Neural crest cell (in vitro differentiated cells): ENCODE measurements around the gene RNF135. TPM values are rescaled to one million over a fixed set of nuclear protein-coding genes. Genes with fewer than 3 reads are reported as not detected.

Experiments
- DNase-seq: peaks from one replicate; pipeline ENCODE4 v3.0.0; 2021; ENCODE audit warnings: low read depth, mixed read lengths, low spot score
- H3K27ac Mint-ChIP-seq: one replicate; pipeline ENCODE4 v1.8.0; 2021; ENCODE audit warnings: mild to moderate bottlenecking, mixed read lengths; ENCODE audit not compliant: unreplicated experiment
- H3K27me3 Mint-ChIP-seq: 2 replicates; pipeline ENCODE4 v1.8.0; 2021; ENCODE audit warnings: low read depth, mild to moderate bottlenecking, mixed read lengths
- H3K36me3 Mint-ChIP-seq: 2 replicates; pipeline ENCODE4 v1.8.0; 2021; ENCODE audit warnings: low read depth, mild to moderate bottlenecking, mixed read lengths
- H3K4me1 Mint-ChIP-seq: 2 replicates; pipeline ENCODE4 v1.8.0; 2021; ENCODE audit warnings: mixed read lengths
- H3K4me3 Mint-ChIP-seq: one replicate; pipeline ENCODE4 v1.8.0; 2021; ENCODE audit warnings: mild to moderate bottlenecking, mixed read lengths
- H3K9me3 Mint-ChIP-seq: 2 replicates; pipeline ENCODE4 v1.8.0; 2021; ENCODE audit warnings: mixed read lengths
- total RNA-seq: library from RNA; stranded (reverse); gene quantifications from 2 replicates; pipeline ENCODE4 v1.2.1, GENCODE V29; 2021
- TF ChIP-seq, protein P1 (sequence below): fragments of 200-600 bp; sonication (generic); conservative IDR thresholded peaks from 2 replicates; pipeline ENCODE4 v1.5.0; 2021; ENCODE audit warnings: antibody characterized with exemption, mild to moderate bottlenecking

The RNF135 gene
- total RNA-seq, 1 donor from 2014 or later: 5.9 TPM

DNA sequence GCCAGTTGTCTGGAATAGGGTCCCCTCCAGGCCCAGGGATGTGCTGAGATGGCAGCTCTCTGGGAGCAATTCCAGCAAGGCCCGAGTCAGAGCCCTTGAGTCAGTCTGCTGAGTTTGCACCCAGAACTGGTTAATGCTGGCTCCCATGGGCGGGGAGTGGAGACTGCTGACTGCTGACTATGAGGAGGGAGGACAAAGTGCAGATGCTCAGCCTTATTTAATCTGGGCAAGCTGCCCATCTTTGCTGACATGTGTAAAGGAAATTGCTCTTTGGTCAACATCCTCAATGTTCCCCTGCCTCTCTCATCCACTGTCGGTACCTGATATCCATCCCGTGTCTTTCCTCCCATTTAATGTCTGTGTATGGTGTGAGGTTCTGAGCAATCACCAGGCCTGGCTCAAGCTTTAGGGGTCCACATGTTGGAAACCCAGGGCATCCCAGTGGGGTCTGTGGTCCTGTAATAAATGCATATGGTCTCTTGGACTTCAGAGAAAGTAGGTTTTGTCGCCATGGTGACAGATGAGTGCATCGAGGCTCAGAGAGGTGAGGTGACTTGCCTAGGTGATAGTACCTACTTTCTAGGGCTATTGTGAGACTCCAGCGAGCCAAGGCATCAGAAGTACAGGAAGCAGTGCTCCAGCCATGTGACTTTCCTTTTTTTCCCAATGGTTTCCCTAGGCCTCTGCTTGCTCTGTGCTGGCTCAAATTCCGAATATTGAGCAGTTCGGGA lies 20.0 kb upstream of the RNF135 start:
- no peak for DNase-seq

DNA sequence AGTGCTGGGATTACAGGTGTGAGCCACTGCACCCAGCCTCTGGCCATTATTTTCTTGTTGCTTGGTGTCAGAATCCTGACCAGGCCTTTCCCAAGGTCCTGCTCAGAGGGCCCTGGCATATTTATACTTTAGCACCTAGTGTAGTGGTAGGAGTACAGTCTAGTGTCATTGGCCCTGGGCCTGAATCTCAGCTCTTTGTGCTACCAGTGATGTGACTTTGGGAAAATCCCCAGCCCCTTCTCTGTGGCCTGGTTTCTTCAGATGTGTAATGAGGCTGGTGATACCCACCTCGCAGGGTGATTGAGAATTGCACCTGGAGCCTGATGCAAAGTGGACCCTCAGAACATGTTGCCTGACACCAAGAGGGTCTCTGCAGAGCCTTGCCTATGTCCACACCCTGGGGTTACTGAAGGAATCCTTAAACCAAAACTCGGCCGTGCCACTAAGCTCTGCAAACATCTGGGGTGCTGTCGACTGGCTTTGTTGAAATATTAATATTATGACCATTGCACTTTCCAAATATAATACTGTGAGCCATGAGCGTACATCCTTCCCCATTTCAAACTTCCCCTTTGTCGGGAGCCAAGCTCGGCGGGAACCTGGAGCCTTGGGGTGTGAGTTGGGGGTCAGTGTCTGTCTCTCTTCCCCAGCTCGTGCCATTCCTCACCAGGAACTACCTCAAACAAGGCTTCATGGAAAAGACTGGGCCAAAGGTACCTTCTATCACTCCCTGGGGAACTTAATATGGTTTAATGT lies 18.0 kb upstream of the RNF135 start:
- TF ChIP-seq, protein P1, sequence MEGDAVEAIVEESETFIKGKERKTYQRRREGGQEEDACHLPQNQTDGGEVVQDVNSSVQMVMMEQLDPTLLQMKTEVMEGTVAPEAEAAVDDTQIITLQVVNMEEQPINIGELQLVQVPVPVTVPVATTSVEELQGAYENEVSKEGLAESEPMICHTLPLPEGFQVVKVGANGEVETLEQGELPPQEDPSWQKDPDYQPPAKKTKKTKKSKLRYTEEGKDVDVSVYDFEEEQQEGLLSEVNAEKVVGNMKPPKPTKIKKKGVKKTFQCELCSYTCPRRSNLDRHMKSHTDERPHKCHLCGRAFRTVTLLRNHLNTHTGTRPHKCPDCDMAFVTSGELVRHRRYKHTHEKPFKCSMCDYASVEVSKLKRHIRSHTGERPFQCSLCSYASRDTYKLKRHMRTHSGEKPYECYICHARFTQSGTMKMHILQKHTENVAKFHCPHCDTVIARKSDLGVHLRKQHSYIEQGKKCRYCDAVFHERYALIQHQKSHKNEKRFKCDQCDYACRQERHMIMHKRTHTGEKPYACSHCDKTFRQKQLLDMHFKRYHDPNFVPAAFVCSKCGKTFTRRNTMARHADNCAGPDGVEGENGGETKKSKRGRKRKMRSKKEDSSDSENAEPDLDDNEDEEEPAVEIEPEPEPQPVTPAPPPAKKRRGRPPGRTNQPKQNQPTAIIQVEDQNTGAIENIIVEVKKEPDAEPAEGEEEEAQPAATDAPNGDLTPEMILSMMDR: no peak
- Mint-ChIP-seq H3K27ac (no peak overlapping the region), H3K9me3 (no peaks in the 10 kb centered on the region), H3K4me3 (no peak overlapping the region), H3K4me1 (peaks cover 15% of the 10 kb centered on the region), H3K27me3 (no peaks in the 10 kb centered on the region), H3K36me3 (no peaks in the 10 kb centered on the region)
- no peak for DNase-seq

More for the DNA sequence above, 20.0 kb upstream of the RNF135 start:
- TF ChIP-seq, protein P1: no peak
- H3K4me3 Mint-ChIP-seq: no peak overlapping the region
- H3K9me3 Mint-ChIP-seq: no peaks in the 10 kb centered on the region
- H3K36me3 Mint-ChIP-seq: no peaks in the 10 kb centered on the region
- H3K27me3 Mint-ChIP-seq: no peaks in the 10 kb centered on the region
- no peaks in the 10 kb centered on the region for H3K4me1 Mint-ChIP-seq
- no peak overlapping the region for H3K27ac Mint-ChIP-seq

DNA sequence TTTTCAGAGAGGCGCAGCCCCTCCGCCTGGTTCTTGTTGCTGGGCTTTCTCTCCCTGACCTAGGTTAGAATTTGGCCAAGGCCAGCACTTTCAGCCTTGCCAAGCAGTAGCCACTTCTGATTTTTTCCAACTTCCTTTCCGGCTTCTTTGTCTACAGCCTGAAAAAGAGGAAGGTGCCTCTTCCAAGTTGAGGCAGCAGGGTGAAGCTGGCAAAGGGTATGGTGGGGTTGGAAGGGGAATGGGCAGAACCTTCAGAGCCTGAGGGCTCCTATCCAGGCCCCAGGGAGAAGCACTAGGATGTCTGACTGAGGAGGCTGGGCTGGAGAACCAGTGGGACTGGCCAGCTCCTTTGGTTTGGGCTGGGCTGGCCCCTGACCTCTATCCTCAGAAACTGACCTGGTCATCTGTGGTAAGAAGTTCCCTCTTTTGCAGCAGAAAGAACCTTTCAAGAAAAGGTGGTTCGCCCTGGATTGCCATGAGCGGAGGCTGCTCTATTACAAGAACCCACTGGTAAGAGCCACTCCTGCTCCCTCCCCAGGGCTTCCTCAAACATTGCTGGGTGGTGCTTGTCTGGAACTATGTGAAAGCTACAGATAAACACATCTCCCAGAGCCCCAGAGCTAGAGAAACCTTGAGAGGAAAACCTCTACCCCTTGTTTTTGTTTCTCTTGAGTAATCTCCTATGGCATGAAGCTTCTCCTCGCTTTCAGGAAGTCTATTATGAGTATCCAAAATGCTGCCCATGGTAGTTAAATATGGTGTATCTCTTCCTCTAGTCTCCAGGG lies 16.6 kb upstream of the RNF135 start:
- TF ChIP-seq, protein P1: no peak
- no peaks in the 10 kb centered on the region for H3K9me3 Mint-ChIP-seq
- H3K27me3 Mint-ChIP-seq: no peaks in the 10 kb centered on the region
- DNase-seq: no peak
- no peak overlapping the region for H3K4me3 Mint-ChIP-seq
- peaks cover 15% of the 10 kb centered on the region for H3K4me1 Mint-ChIP-seq
- H3K27ac Mint-ChIP-seq: no peak overlapping the region
- no peaks in the 10 kb centered on the region for H3K36me3 Mint-ChIP-seq

DNA sequence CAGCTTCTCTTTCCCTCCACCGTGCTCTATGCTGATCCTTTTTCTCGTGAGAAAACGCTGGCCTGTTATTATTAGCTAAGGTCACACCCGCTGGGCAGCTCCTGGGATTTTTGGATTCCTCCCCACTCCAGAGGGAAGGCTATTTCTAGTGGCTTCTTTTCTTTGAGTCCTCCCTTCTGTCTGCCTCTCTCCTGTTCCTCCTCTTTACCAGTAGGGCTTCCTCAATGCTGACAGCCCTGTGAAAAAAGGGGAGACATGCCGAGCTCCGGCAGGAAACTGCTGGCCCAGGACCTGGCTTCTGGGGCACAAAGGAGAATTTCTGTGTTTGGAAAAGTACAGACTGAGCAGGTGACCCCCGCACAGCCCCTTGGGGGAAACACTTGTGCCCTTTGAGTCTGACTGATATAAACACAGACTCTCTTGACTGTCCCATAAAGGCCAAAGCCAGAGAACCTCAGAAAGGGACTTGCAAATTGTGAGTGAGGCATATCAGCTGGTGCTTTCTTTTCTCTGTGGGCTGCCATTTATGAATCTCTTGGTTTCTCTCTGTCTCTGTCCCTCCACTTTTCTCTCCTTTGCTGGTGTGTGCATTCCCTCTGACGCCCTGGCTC lies 14.0 kb upstream of the RNF135 start:
- H3K27me3 Mint-ChIP-seq: no peaks in the 10 kb centered on the region
- H3K4me3 Mint-ChIP-seq: no peak overlapping the region
- DNase-seq: no peak
- TF ChIP-seq, protein P1: no peak
- no peaks in the 10 kb centered on the region for H3K9me3 Mint-ChIP-seq
- peaks cover 15% of the 10 kb centered on the region for H3K4me1 Mint-ChIP-seq
- H3K27ac Mint-ChIP-seq: peak overlapping the region; percentile 84
- no peaks in the 10 kb centered on the region for H3K36me3 Mint-ChIP-seq

DNA sequence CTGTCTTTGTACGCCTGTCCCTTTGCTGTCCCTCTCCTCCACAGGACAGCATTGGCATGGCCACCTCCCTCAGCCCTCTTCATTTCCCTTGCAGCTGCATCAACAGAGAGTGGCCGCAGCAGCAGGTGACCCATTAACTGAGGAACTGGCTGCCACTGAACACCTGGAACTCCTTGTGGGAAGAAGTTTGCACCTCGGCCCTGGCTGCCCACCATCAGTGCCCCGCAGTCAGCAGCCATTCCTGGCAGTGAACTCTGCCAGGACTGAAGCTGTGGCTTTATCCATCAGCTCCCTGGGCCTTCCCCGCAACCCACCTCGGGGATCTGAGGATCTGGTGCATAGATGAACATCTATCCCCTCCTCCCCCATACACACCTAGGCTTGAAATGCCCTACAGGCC lies 13.1 kb upstream of the RNF135 start:
- no peak for DNase-seq
- no peaks in the 10 kb centered on the region for H3K36me3 Mint-ChIP-seq
- TF ChIP-seq, protein P1: no peak
- H3K27me3 Mint-ChIP-seq: no peaks in the 10 kb centered on the region
- H3K4me1 Mint-ChIP-seq: peaks cover 15% of the 10 kb centered on the region
- H3K4me3 Mint-ChIP-seq: no peak overlapping the region
- H3K27ac Mint-ChIP-seq: no peak overlapping the region
- no peaks in the 10 kb centered on the region for H3K9me3 Mint-ChIP-seq
